Mucosa of descending colon (tissue), 3 donors: ENCODE results near the gene OR4S2. TPM values are rescaled to one million over a fixed set of nuclear protein-coding genes. Genes with fewer than 3 reads are reported as not detected.

ENCODE experiments used
- ATAC-seq: fragments of 200-7000 bp; cut with Tn5 transposase; one replicate; pipeline ENCODE4 v1.9.1; 2020; ENCODE audit warnings: mild to moderate bottlenecking, moderate library complexity
- DNase-seq, 3 donors: peaks; one replicate each; pipeline ENCODE4 v3.0.0-alpha.2; 2020
- H3K36me3 ChIP-seq: fragments of 200-600 bp; one replicate; pipeline ENCODE4 v1.8.0; 2021; ENCODE audit warnings: low read depth, mild to moderate bottlenecking
- H3K4me1 ChIP-seq: fragments of 200-600 bp; one replicate; pipeline ENCODE4 v1.8.0; 2021; ENCODE audit warnings: low read depth, mild to moderate bottlenecking
- H3K4me3 ChIP-seq: fragments of 200-600 bp; one replicate; pipeline ENCODE4 v1.8.0; 2021; ENCODE audit warnings: mild to moderate bottlenecking
- H3K9me3 ChIP-seq: fragments of 200-600 bp; one replicate; pipeline ENCODE4 v1.8.0; 2021; ENCODE audit warnings: mild to moderate bottlenecking
- intact Hi-C, 2 donors: fragments of 100-400 bp; cut with DNase I in 1 of 2; cut with micrococcal nuclease in 1 of 2; formaldehyde crosslinking; loops; one replicate each; pipeline versions ENCODE4 v1.11.0 to v1.11.1; 2022; cut with DNase I, micrococcal nuclease
- total RNA-seq, 3 donors: library from RNA; stranded (reverse); fragmentation: NEBNext Ultra II Directional in 2 of 3; extraction: Animal tissue kit (Norgen Biotek cat#: 25700) in 2 of 3; gene quantifications; one replicate each; pipeline versions ENCODE4 v1.2.1 to v1.2.4, GENCODE V29; 2021 to 2023
- TF ChIP-seq, protein P1 (sequence below): fragments of 200-600 bp; IDR thresholded peaks from one replicate; pipeline ENCODE4 v1.8.0; 2022; ENCODE audit warnings: antibody characterized with exemption, mild to moderate bottlenecking
- donor health status: DM: no; HTN: no; CAD: no; lungs with moderate emphysema.
- donor health status: DM: no; HTN: no; CAD: no.
- donor health status: DM: no; HTN: yes; CAD: no.

Gene OR4S2
- total RNA-seq, 3 donors from 2014 or later: not detected

DNA sequence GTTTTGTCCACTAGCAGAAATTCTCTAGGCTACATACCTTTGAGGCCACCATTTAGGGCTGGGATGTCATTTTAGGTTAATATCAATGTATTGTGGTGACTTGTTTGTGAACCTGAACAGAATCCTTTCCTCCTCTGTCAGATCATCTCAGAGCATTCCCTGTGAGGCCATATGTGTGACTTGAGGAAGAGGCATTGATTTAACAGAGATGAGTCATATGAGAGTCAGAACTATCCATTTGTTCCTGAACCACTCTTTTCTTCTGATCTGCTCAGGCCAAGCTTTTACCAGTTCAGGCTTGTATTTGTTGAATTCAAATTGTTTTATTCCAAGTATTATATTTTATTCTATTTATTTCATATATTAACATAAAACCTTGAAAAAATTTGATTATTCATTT is 7.0 kb downstream of the OR4S2 start:
- ATAC-seq (no peak), DNase-seq (no peak)
- no peaks in the 10 kb centered on the region for H3K36me3 ChIP-seq
- intact Hi-C loops: no loop called here
- TF ChIP-seq, protein P1, sequence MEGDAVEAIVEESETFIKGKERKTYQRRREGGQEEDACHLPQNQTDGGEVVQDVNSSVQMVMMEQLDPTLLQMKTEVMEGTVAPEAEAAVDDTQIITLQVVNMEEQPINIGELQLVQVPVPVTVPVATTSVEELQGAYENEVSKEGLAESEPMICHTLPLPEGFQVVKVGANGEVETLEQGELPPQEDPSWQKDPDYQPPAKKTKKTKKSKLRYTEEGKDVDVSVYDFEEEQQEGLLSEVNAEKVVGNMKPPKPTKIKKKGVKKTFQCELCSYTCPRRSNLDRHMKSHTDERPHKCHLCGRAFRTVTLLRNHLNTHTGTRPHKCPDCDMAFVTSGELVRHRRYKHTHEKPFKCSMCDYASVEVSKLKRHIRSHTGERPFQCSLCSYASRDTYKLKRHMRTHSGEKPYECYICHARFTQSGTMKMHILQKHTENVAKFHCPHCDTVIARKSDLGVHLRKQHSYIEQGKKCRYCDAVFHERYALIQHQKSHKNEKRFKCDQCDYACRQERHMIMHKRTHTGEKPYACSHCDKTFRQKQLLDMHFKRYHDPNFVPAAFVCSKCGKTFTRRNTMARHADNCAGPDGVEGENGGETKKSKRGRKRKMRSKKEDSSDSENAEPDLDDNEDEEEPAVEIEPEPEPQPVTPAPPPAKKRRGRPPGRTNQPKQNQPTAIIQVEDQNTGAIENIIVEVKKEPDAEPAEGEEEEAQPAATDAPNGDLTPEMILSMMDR: no peak
- H3K9me3 ChIP-seq: peaks cover 29% of the 10 kb centered on the region
- H3K4me3 ChIP-seq: no peak overlapping the region
- H3K4me1 ChIP-seq: no peaks in the 10 kb centered on the region

DNA sequence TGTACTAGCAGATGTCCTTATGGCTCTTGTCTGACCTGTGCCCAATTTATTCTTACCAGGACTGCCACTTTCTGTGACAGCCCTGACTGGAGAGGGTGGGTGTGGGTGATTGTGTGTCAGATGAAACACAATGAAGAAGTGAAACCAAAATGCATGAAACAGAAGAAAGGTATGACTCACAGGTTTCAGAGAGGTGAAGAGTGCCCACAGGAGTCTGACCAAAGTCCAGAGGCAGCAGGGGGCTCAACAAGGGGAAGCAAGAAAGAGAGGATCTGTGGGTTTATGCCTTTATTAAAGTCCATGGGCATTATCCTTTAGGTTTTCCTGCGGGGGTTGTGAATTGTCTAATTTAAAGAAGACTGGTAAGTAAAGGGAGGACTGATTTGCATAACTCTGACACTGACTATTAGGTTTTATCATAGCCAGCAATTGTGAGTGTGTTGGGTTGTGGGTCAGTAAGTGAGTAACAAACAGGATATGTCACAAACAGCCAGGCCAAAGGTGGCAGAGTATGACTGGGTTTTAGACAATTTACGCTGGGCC is 10.0 kb downstream of the OR4S2 start:
- H3K36me3 ChIP-seq: no peaks in the 10 kb centered on the region
- no peak overlapping the region for H3K4me3 ChIP-seq
- intact Hi-C loops: no loop called here
- DNase-seq (no peak), ATAC-seq (no peak)
- peaks cover 33% of the 10 kb centered on the region for H3K9me3 ChIP-seq
- H3K4me1 ChIP-seq: no peaks in the 10 kb centered on the region
- TF ChIP-seq, protein P1: no peak

DNA sequence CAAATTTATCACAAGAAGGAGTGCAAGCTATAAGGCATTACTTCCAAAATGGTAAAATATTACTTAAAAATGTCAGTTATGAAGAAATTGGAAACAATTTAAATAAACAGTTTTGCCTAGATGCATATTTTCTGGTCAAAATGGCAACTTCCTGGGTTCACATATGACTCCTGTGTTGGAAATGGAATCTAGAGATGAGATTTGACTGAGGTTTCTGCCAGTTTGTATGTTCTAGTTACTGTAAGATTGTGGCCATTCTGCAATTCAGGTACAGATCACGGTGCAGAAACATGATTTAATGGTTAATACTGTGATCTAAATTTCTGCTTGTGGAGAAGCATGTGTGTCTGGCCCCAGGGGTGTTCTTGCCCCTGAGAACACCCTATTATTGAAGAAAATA is 10.5 kb downstream of the OR4S2 start:
- ATAC-seq (no peak), DNase-seq (no peak)
- intact Hi-C loops: no loop called here
- TF ChIP-seq, protein P1: no peak
- Histone ChIP-seq H3K4me3 (no peak overlapping the region), H3K9me3 (peaks cover 28% of the 10 kb centered on the region), H3K4me1 (no peaks in the 10 kb centered on the region), H3K36me3 (no peaks in the 10 kb centered on the region)

DNA sequence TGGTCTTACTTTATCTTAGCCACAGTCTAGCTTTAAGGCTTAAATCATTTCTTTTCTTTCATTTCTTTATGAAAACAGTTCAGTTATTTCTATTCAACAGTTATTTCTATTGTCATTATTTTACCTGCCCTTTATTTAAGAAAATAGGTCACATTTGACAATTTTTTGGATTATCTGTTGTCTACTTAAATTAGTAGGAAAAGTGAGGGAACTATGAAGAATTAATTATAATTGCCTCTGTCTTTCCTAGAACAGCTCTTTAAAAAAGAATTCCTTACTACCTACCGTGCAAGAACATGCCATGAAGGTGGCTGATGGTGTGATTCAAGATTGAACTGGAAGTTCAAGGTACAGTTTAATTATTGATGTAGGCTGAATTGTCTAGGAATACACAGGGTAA is 13.8 kb downstream of the OR4S2 start, which contains the start of gene OR4C6:
OR4C6 (plus strand) TSS at position 301 of the 400 bp plus-strand sequence. CDS start 2,966 bp downstream, outside the sequence.
- no peaks in the 10 kb centered on the region for H3K36me3 ChIP-seq
- H3K9me3 ChIP-seq: peaks cover 37% of the 10 kb centered on the region
- TF ChIP-seq, protein P1: no peak
- no peaks in the 10 kb centered on the region for H3K4me1 ChIP-seq
- intact Hi-C loops: no loop called here
- DNase-seq (no peak), ATAC-seq (no peak)
- no peak within 1 kb of the TSS for H3K4me3 ChIP-seq

DNA sequence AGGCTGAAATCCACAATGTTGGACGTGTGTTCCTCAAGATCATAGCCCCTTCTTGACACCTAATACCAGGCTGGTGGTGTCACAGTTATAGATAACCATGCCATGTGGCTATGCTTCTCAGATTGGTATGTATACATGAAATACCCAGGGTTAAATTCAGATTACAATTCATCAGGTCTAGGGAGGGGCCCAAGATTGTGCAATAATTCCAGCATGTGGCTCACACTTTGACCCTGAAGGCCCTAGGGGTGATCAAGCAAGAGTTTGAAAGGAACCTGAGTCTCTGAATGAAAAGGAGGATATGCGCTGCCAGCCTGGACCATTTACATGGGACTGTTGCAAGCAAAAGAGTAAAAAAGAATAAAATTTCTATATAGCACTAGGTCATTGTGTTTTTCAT is 21.2 kb downstream of the OR4S2 start:
- TF ChIP-seq, protein P1: no peak
- Histone ChIP-seq H3K36me3 (no peaks in the 10 kb centered on the region), H3K4me3 (no peak overlapping the region), H3K9me3 (peaks cover 33% of the 10 kb centered on the region), H3K4me1 (no peaks in the 10 kb centered on the region)
- intact Hi-C loops: no loop called here
- DNase-seq (no peak), ATAC-seq (no peak)

DNA sequence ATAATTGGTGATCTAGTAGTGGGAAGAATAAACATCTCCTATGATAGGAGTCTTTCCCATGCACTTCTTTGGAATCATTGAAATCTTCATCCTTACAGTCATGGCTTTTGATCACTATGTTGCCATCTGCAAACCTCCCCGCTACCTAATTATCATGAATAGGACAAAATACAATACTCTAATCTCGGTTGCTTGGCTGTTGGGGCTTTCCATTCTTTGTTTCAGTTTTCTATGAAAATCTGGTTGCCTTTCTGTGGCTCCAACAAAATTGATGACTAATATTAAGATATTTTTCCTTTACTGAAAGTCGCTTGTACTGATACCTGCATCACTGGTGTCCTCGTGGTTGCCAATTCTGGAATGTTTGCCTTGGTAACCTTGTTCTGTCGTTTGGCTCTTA is 25.7 kb downstream of the OR4S2 start:
- Histone ChIP-seq H3K4me1 (no peaks in the 10 kb centered on the region), H3K9me3 (peaks cover 18% of the 10 kb centered on the region), H3K36me3 (no peaks in the 10 kb centered on the region), H3K4me3 (no peak overlapping the region)
- TF ChIP-seq, protein P1: no peak
- DNase-seq (no peak), ATAC-seq (no peak)
- intact Hi-C loops: no loop called here
